ENCODE measurements around the gene RHOBTB1. TPM values are rescaled to one million over a fixed set of nuclear protein-coding genes. Genes with fewer than 3 reads are reported as not detected.

The RHOBTB1 gene
- total RNA-seq, 1 experiment from 2014 or later: 2.5 TPM

DNA sequence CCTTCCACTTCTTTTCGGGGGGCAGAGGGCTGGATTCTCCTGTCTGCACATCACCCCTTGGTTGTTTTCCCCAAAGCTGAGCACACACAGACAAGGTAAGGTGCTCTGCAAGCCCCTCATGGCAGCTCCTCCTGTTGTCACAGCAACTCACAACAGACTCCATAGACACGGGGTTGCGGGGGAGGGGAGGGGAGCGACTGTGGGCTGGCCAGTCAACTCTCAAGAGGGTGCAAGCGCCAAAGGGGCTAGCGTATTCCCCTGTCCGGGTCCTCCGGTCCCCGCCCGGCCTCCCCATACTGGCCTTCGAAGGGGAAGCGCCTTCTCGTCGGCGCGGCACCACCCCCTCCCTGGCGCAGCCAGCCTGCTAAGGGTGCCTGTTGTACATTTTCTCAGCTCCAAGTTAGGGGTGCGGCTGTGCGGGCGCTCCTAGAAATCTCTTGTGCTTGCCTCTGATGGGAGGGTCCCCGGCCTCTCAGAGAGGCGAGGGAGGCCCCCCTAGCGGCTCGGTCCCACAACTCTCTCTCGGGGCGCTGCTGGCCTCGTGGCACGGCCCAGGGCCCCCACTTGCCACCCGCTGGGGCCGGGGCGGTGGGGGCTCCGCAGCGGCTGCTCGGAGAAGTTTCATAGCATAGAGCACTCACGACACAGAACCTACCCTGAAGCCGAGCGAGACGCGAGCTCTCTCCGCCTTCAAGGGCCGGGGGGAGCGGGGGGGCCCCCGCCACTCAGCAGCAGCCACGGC, 498 bp downstream of the RHOBTB1 start:
- no peaks in the 10 kb centered on the region for H4K20me1 ChIP-seq (ENCODE audit: control insufficient read depth, insufficient read depth, insufficient read length)
- H3K4me2 ChIP-seq (ENCODE audit: insufficient read depth, insufficient read length, low read length): peak overlapping the region; percentile 84
- no peak overlapping the region for H3K56ac ChIP-seq (ENCODE audit: insufficient read length, low read depth, low read length)
- DNase-seq: peak; percentile 83
- H3T11ph ChIP-seq (ENCODE audit: low read length): no peak overlapping the region
- H3K27ac Mint-ChIP-seq: peak overlapping the region in 1 of 3 experiments; percentile 57; a peak in 1 of 7 replicates
- H3K4me1 Mint-ChIP-seq: peaks cover 7 to 13% of the 10 kb centered on the region in 2 experiments
- no peak overlapping the region for H3K23ac ChIP-seq (ENCODE audit: insufficient read length, low read depth, low read length)
- H3K4me1 ChIP-seq (ENCODE audit: insufficient read depth, low read length): no peaks in the 10 kb centered on the region
- no peak overlapping the region for H2AK5ac ChIP-seq (ENCODE audit: insufficient read length, low read length)
- H3K9me3 ChIP-seq (ENCODE audit: control insufficient read depth, low read depth, low read length): no peaks in the 10 kb centered on the region
- H2AFZ ChIP-seq (ENCODE audit: low read length): no peak overlapping the region
- no peaks in the 10 kb centered on the region; the same call in 1 of the 2 replicates for H3K27me3 ChIP-seq (ENCODE audit: insufficient read depth, low read length)
- no peak overlapping the region for H4K5ac ChIP-seq (ENCODE audit: insufficient read length, low read depth, low read length)
- peaks cover 18% of the 10 kb centered on the region for H3K23me2 ChIP-seq (ENCODE audit: insufficient read length, low read depth, low read length, poor library complexity, severe bottlenecking)
- peak overlapping the region; percentile 29 for H2BK120ac ChIP-seq (ENCODE audit: low read depth, low read length, poor library complexity, severe bottlenecking)
- no peak overlapping the region for H4K91ac ChIP-seq (ENCODE audit: insufficient read length, low read depth, low read length)
- no peak overlapping the region for H3K27ac ChIP-seq (ENCODE audit: insufficient read length, low read depth, low read length)
- H3K18ac ChIP-seq (ENCODE audit: insufficient read length, low read depth, low read length): peak overlapping the region; percentile 86
- no CpG with 5 or more reads among the region's 44 CpGs for WGBS (ENCODE audit: extremely low coverage, insufficient read length, low lambda C conversion rate)
- H3K14ac ChIP-seq (ENCODE audit: insufficient read depth, low read length): peak overlapping the region; percentile 98
- H3K79me1 ChIP-seq (ENCODE audit: insufficient read depth, low read depth, low read length, poor library complexity, severe bottlenecking): no peaks in the 10 kb centered on the region
- TF ChIP-seq, protein P1, sequence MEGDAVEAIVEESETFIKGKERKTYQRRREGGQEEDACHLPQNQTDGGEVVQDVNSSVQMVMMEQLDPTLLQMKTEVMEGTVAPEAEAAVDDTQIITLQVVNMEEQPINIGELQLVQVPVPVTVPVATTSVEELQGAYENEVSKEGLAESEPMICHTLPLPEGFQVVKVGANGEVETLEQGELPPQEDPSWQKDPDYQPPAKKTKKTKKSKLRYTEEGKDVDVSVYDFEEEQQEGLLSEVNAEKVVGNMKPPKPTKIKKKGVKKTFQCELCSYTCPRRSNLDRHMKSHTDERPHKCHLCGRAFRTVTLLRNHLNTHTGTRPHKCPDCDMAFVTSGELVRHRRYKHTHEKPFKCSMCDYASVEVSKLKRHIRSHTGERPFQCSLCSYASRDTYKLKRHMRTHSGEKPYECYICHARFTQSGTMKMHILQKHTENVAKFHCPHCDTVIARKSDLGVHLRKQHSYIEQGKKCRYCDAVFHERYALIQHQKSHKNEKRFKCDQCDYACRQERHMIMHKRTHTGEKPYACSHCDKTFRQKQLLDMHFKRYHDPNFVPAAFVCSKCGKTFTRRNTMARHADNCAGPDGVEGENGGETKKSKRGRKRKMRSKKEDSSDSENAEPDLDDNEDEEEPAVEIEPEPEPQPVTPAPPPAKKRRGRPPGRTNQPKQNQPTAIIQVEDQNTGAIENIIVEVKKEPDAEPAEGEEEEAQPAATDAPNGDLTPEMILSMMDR (conservative IDR thresholded peaks at IDR 0.05): no peak
- no peak overlapping the region; the same call in 1 of the 2 replicates for H3K4ac ChIP-seq (ENCODE audit: low read depth, low read length)
- H2BK15ac ChIP-seq (ENCODE audit: low read depth, low read length): no peak overlapping the region; the same call in 1 of the 2 replicates
- peak overlapping the region; percentile 41 for H3K9ac ChIP-seq (ENCODE audit: extremely low read depth, insufficient read length, low read length)
- peaks cover 29% of the 10 kb centered on the region for H3K27me3 Mint-ChIP-seq (ENCODE audit: low read depth)
- H2BK5ac ChIP-seq (ENCODE audit: insufficient read length, low read length): no peak overlapping the region
- H3K9me3 Mint-ChIP-seq: no peaks in the 10 kb centered on the region
- H3K79me2 ChIP-seq (ENCODE audit: insufficient read depth, low read length): no peaks in the 10 kb centered on the region
- H3K36me3 Mint-ChIP-seq (ENCODE audit: insufficient read depth in 1 of 3, low read depth in 3 of 3): no peaks in the 10 kb centered on the region; a peak in 1 of 7 replicates
- peak overlapping the region; percentile 81 to 84 for H3K4me3 Mint-ChIP-seq
- H2BK20ac ChIP-seq (ENCODE audit: low read depth, low read length, poor library complexity, severe bottlenecking): no peak overlapping the region
- H2BK12ac ChIP-seq (ENCODE audit: insufficient read length, low read depth, low read length): no peak overlapping the region
- H4K8ac ChIP-seq (replicated peaks; ENCODE audit: insufficient read length, low read depth, low read length): no peak overlapping the region

Data from H9 (cell line).